NCI-H446 treated with DMSO at 0.1 percent for 48 hours (cell line): ENCODE data around the gene ZBTB20.

Experiments
- DNase-seq: peaks from one replicate; lab custom pipeline; 2025; lab: John Stamatoyannopoulos, UW

ZBTB20 gene

GRCh38 chr3:114444216-114444615, 702.9 kb downstream of the ZBTB20 start:
- no peak for DNase-seq

GRCh38 chr3:114442246-114442645, 704.8 kb downstream of the ZBTB20 start:
- DNase-seq: no peak

GRCh38 chr3:114441386-114441785, 705.7 kb downstream of the ZBTB20 start:
- DNase-seq: no peak

GRCh38 chr3:114440700-114441099, 706.4 kb downstream of the ZBTB20 start:
- no peak for DNase-seq

GRCh38 chr3:114439284-114439683, 707.8 kb downstream of the ZBTB20 start:
- DNase-seq: no peak

- no peak for DNase-seq
Measured at GRCh38 chr3:114437897-114438296, 709.2 kb downstream of the ZBTB20 start.

GRCh38 chr3:114436182-114436581, 710.9 kb downstream of the ZBTB20 start:
- no peak for DNase-seq

- no peak for DNase-seq
Measured at GRCh38 chr3:114435386-114436115, 711.5 kb downstream of the ZBTB20 start.

- no peak for DNase-seq
Measured at GRCh38 chr3:114432310-114432709, 714.8 kb downstream of the ZBTB20 start.

- no peak for DNase-seq
Measured at GRCh38 chr3:114428044-114428595, 719.0 kb downstream of the ZBTB20 start.

- DNase-seq: no peak
Measured at GRCh38 chr3:114427285-114428043, 719.6 kb downstream of the ZBTB20 start.

GRCh38 chr3:114424337-114424736, 722.8 kb downstream of the ZBTB20 start:
- no peak for DNase-seq

- no peak for DNase-seq
Measured at GRCh38 chr3:114421204-114421603, 725.9 kb downstream of the ZBTB20 start.

- no peak for DNase-seq
Measured at GRCh38 chr3:114420072-114420471, 727.0 kb downstream of the ZBTB20 start.

GRCh38 chr3:114418724-114419543, 728.2 kb downstream of the ZBTB20 start:
- peak; percentile 81 for DNase-seq

- no peak for DNase-seq
Measured at GRCh38 chr3:114418107-114418506, 729.0 kb downstream of the ZBTB20 start.

GRCh38 chr3:114417675-114418074, 729.4 kb downstream of the ZBTB20 start:
- DNase-seq: peak; percentile 76

- no peak for DNase-seq
Measured at GRCh38 chr3:114417265-114417664, 729.8 kb downstream of the ZBTB20 start.

- DNase-seq: no peak
Measured at GRCh38 chr3:114411811-114412803, 735.0 kb downstream of the ZBTB20 start.

GRCh38 chr3:114411190-114411668, 735.9 kb downstream of the ZBTB20 start:
- DNase-seq: no peak
